ENCODE results near the gene NHEJ1. TPM values are rescaled to one million over a fixed set of nuclear protein-coding genes. Genes with fewer than 3 reads are reported as not detected.
"Not testable (repeated sequence)": the region's sequence is repeated elsewhere in the genome, so short reads cannot be mapped to it uniquely, and the experiment has no call there.

Gene NHEJ1
- total RNA-seq, 1 donor from 2014 or later, result 10.8 TPM

DNA sequence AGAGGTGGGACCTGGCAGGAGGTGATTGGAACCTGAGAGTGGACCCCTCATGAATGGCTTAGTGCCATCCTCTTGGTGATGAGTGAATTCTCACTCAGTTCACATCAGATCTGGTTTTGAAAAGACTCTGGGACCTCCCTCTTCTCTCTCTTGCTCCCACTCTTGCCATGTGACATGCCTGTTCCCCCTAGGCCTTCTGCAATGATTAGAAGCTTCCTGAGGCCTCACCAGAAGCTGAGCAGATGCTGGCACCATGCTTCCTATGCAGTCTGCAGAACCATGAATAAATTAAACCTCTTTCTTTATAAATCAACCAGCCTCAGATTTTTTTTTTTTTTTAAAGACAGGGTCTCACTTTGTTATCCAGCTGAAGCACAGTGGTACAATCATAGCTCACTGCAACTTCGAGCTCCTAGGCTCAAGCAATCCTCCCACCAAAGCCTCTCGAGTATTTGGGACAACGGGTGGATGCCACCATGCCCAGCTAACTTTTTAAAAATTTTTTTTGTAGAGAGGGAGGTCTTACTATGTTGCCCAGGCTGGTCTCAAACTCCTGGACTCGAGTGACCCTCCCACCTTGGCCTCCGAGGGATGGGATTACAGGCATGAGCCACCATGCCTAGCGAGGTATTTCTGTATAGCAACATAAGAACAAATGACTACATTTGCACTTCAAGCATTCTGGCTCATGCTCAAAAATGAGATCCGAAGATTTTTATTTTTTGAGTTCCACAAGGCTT is 44.0 kb upstream of the NHEJ1 start:
- no peak overlapping the region for H3K27ac ChIP-seq (ENCODE audit: low read depth, low read length)

GRCh38 chr2:219201331-219201730 is 40.7 kb upstream of the NHEJ1 start:
- not testable (repeated sequence) for DNase-seq (ENCODE audit: low read depth); H3K4me1 ChIP-seq (ENCODE audit: insufficient read depth, low read length); H3K9ac ChIP-seq (ENCODE audit: low read length); H3K4me1 Mint-ChIP-seq (ENCODE audit: low read depth, unreplicated experiment); FAIRE-seq; H3K36me3 Mint-ChIP-seq (ENCODE audit: low read depth, unreplicated experiment); H3K4me3 Mint-ChIP-seq (ENCODE audit: unreplicated experiment); H3K36me3 ChIP-seq (ENCODE audit: insufficient read depth, low read length); H3K79me2 ChIP-seq (ENCODE audit: insufficient read depth, low read length); H3K27ac ChIP-seq (ENCODE audit: low read depth, low read length); H4K20me1 ChIP-seq (ENCODE audit: insufficient read depth, low read length); H3K4me2 ChIP-seq (ENCODE audit: low read length); H2AFZ ChIP-seq (ENCODE audit: low read depth, low read length); H3K4me3 ChIP-seq (ENCODE audit: insufficient read depth, low read depth, low read length); H3K27me3 ChIP-seq (ENCODE audit: insufficient read depth, low read length); H3K9me3 ChIP-seq (ENCODE audit: insufficient read depth, low read depth, low read length); H3K9me3 Mint-ChIP-seq (ENCODE audit: unreplicated experiment); H3K27ac Mint-ChIP-seq (ENCODE audit: unreplicated experiment)
- H3K27me3 Mint-ChIP-seq (ENCODE audit: low read depth, unreplicated experiment), result peaks cover 16% of the 10 kb centered on the region

More for the DNA sequence above, 44.0 kb upstream of the NHEJ1 start:
- Histone ChIP-seq H3K4me2 (ENCODE audit: low read length) (no peak overlapping the region), H2AFZ (ENCODE audit: low read depth, low read length) (no peak overlapping the region), H3K27me3 (ENCODE audit: insufficient read depth, low read length) (no peaks in the 10 kb centered on the region), H3K9ac (ENCODE audit: low read length) (no peak overlapping the region), H3K36me3 (ENCODE audit: insufficient read depth, low read length) (no peaks in the 10 kb centered on the region), H3K4me1 (ENCODE audit: insufficient read depth, low read length) (peaks cover 16% of the 10 kb centered on the region), H3K4me3 (ENCODE audit: insufficient read depth, low read depth, low read length) (no peak overlapping the region), H3K79me2 (ENCODE audit: insufficient read depth, low read length) (peaks cover 6% of the 10 kb centered on the region), H4K20me1 (ENCODE audit: insufficient read depth, low read length) (peaks cover 15% of the 10 kb centered on the region), H3K9me3 (ENCODE audit: insufficient read depth, low read depth, low read length) (no peaks in the 10 kb centered on the region)
- Mint-ChIP-seq H3K9me3 (ENCODE audit: unreplicated experiment) (no peaks in the 10 kb centered on the region), H3K4me1 (ENCODE audit: low read depth, unreplicated experiment) (peaks cover 11% of the 10 kb centered on the region), H3K4me3 (ENCODE audit: unreplicated experiment) (no peak overlapping the region), H3K27ac (ENCODE audit: unreplicated experiment) (no peak overlapping the region), H3K36me3 (ENCODE audit: low read depth, unreplicated experiment) (peaks cover 3% of the 10 kb centered on the region), H3K27me3 (ENCODE audit: low read depth, unreplicated experiment) (peaks cover 11% of the 10 kb centered on the region)
- TF ChIP-seq, protein P1, sequence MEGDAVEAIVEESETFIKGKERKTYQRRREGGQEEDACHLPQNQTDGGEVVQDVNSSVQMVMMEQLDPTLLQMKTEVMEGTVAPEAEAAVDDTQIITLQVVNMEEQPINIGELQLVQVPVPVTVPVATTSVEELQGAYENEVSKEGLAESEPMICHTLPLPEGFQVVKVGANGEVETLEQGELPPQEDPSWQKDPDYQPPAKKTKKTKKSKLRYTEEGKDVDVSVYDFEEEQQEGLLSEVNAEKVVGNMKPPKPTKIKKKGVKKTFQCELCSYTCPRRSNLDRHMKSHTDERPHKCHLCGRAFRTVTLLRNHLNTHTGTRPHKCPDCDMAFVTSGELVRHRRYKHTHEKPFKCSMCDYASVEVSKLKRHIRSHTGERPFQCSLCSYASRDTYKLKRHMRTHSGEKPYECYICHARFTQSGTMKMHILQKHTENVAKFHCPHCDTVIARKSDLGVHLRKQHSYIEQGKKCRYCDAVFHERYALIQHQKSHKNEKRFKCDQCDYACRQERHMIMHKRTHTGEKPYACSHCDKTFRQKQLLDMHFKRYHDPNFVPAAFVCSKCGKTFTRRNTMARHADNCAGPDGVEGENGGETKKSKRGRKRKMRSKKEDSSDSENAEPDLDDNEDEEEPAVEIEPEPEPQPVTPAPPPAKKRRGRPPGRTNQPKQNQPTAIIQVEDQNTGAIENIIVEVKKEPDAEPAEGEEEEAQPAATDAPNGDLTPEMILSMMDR (IDR thresholded peaks at IDR 0.05; ENCODE audit: insufficient read depth, low read depth, low read length), result no peak
- no peak for TF ChIP-seq EZH2 (IDR thresholded peaks at IDR 0.05; ENCODE audit: insufficient read depth, low read length)
- FAIRE-seq (no peak), DNase-seq (ENCODE audit: low read depth) (no peak)

DNA sequence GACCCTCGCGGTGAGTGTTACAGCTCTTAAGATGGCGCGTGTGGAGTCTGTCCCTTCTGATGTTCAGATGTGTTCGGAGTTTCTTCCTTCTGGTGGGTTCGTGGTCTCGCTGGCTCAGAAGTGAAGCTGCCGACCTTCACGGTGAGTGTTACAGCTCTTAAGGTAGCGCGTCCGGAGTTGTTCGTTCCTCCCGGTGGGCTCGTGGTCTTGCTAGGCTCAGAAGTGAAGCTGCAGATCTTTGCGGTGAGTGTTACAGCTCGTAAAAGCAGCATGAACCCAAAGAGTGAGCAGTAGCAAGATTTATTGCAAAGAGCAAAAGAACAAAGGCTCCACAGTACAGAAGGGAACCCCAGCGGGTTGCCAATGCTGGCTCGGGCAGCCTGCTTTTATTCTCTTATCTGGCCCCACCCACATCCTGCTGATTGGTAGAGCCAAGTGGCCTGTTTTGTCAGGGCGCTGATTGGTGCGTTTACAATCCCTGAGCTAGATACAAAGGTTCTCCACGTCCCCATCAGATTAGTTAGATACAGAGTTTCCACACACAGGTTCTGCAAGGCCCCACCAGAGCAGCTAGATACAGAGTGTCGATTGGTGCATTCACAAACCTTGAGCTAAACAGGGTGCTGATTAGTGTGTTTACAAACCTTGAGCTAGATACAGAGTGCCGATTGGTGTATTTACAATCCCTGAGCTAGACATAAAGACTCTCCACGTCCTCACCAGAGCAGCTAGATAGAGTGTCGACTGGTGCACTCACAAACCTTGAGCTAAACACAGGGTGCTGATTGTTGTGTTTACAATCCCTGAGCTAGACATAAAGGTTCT is 40.1 kb upstream of the NHEJ1 start:
- H3K9me3 ChIP-seq (ENCODE audit: insufficient read depth, low read depth, low read length); H3K9me3 Mint-ChIP-seq (ENCODE audit: unreplicated experiment); H3K79me2 ChIP-seq (ENCODE audit: insufficient read depth, low read length); H3K36me3 ChIP-seq (ENCODE audit: insufficient read depth, low read length); H4K20me1 ChIP-seq (ENCODE audit: insufficient read depth, low read length); H3K4me3 Mint-ChIP-seq (ENCODE audit: unreplicated experiment); DNase-seq (ENCODE audit: low read depth); H3K4me2 ChIP-seq (ENCODE audit: low read length); FAIRE-seq; H3K36me3 Mint-ChIP-seq (ENCODE audit: low read depth, unreplicated experiment); H3K27me3 ChIP-seq (ENCODE audit: insufficient read depth, low read length); H3K4me1 ChIP-seq (ENCODE audit: insufficient read depth, low read length); H2AFZ ChIP-seq (ENCODE audit: low read depth, low read length); H3K4me3 ChIP-seq (ENCODE audit: insufficient read depth, low read depth, low read length); H3K9ac ChIP-seq (ENCODE audit: low read length); H3K27ac ChIP-seq (ENCODE audit: low read depth, low read length); H3K4me1 Mint-ChIP-seq (ENCODE audit: low read depth, unreplicated experiment): not testable (repeated sequence)
- peak overlapping the region; percentile 62 for H3K27ac Mint-ChIP-seq (ENCODE audit: unreplicated experiment)
- H3K27me3 Mint-ChIP-seq (ENCODE audit: low read depth, unreplicated experiment), result peaks cover 16% of the 10 kb centered on the region
